ENCODE measurements around the gene HSD11B2. TPM values are rescaled to one million over a fixed set of nuclear protein-coding genes. Genes with fewer than 3 reads are reported as not detected.

Gene HSD11B2
- total RNA-seq, 1 experiment from 2014 or later = 9.7 TPM

- Histone ChIP-seq H3K4me3 (replicated peaks in 1 of 2; ENCODE audit: low read depth in 1 of 2, low read length in 2 of 2) (no peak overlapping the region), H3K4me1 (ENCODE audit: control insufficient read depth in 1 of 2, insufficient read depth in 2 of 2, low read length in 2 of 2) (no peaks in the 10 kb centered on the region), H3K9me2 (ENCODE audit: insufficient read depth) (no peaks in the 10 kb centered on the region), H3K36me3 (ENCODE audit: control insufficient read depth in 1 of 2, insufficient read depth in 2 of 2, low read length in 2 of 2) (no peaks in the 10 kb centered on the region), H3K79me2 (ENCODE audit: insufficient read depth, low read length) (no peaks in the 10 kb centered on the region), H3K27me3 (ENCODE audit: insufficient read depth, low read length) (no peaks in the 10 kb centered on the region), H3K9me3 (ENCODE audit: control insufficient read depth in 1 of 2, insufficient read depth in 1 of 2, low read depth in 1 of 2, low read length in 2 of 2) (no peaks in the 10 kb centered on the region), H3K27ac (ENCODE audit: low read depth, low read length) (no peak overlapping the region), H4K20me1 (ENCODE audit: insufficient read depth) (no peaks in the 10 kb centered on the region), H2AFZ (ENCODE audit: low read depth, low read length, poor library complexity, severe bottlenecking) (no peak overlapping the region), H3K4me2 (ENCODE audit: low read length) (no peak overlapping the region), H3K9ac (ENCODE audit: low read length) (no peak overlapping the region)
- DNase-seq (ENCODE audit: low read depth, low spot score) = no peak
- ChIA-PET POLR2A (no interaction called here), CTCF (no interaction called here), RAD21 (ENCODE audit: low non-redundant PET in 1 of 2, low total read pairs in 2 of 2, uncharacterized antibody in 2 of 2, unreplicated experiment in 2 of 2) (no interaction called here)
- intact Hi-C loops (cut with micrococcal nuclease) = no loop called here
- ATAC-seq = no peak
- TF ChIP-seq ZBTB33 (IDR thresholded peaks at IDR 0.05; ENCODE audit: extremely low read depth, insufficient replicate concordance, low read length) (no peak), ATF3 (IDR thresholded peaks at IDR 0.05) (no peak), CBX3 (IDR thresholded peaks at IDR 0.05; ENCODE audit: low read depth) (no peak), TCF7L2 (IDR thresholded peaks at IDR 0.05; ENCODE audit: borderline replicate concordance, extremely low read depth, insufficient read depth, insufficient read length) (no peak), JUND (IDR thresholded peaks at IDR 0.05) (no peak), SP1 (IDR thresholded peaks at IDR 0.05; ENCODE audit: low read depth) (no peak)
- BruUV-seq (replicated peaks) = no TSS peak
Measured at GRCh38 chr16:67387479-67388079, 43.3 kb upstream of the HSD11B2 start.

- H3K9me2 ChIP-seq (ENCODE audit: insufficient read depth) = no peaks in the 10 kb centered on the region
- H3K4me1 ChIP-seq (ENCODE audit: control insufficient read depth in 1 of 2, insufficient read depth in 2 of 2, low read length in 2 of 2) = no peaks in the 10 kb centered on the region
- BruUV-seq (replicated peaks) = no TSS peak
- H3K36me3 ChIP-seq (ENCODE audit: control insufficient read depth in 1 of 2, insufficient read depth in 2 of 2, low read length in 2 of 2) = no peaks in the 10 kb centered on the region
- RAD21 ChIA-PET (ENCODE audit: low non-redundant PET in 1 of 2, low total read pairs in 2 of 2, uncharacterized antibody in 2 of 2, unreplicated experiment in 2 of 2) = no interaction called here
- POLR2A ChIA-PET = no interaction called here
- H3K9ac ChIP-seq (ENCODE audit: low read length) = no peak overlapping the region
- CTCF ChIA-PET = no interaction called here
- H3K79me2 ChIP-seq (ENCODE audit: insufficient read depth, low read length) = no peaks in the 10 kb centered on the region
- intact Hi-C loops (cut with micrococcal nuclease) = no loop called here
- DNase-seq (ENCODE audit: low read depth, low spot score) (no peak), ATAC-seq (no peak)
- H4K20me1 ChIP-seq (ENCODE audit: insufficient read depth) = no peaks in the 10 kb centered on the region
- H3K9me3 ChIP-seq (ENCODE audit: control insufficient read depth in 1 of 2, insufficient read depth in 1 of 2, low read depth in 1 of 2, low read length in 2 of 2) = no peaks in the 10 kb centered on the region
- no peak overlapping the region for H3K27ac ChIP-seq (ENCODE audit: low read depth, low read length)
- no peaks in the 10 kb centered on the region for H3K27me3 ChIP-seq (ENCODE audit: insufficient read depth, low read length)
- no peak overlapping the region for H3K4me2 ChIP-seq (ENCODE audit: low read length)
- H2AFZ ChIP-seq (ENCODE audit: low read depth, low read length, poor library complexity, severe bottlenecking) = no peak overlapping the region
- H3K4me3 ChIP-seq (replicated peaks in 1 of 2; ENCODE audit: low read depth in 1 of 2, low read length in 2 of 2) = no peak overlapping the region
- TF ChIP-seq SIN3A (IDR thresholded peaks at IDR 0.05; ENCODE audit: low read depth) (no peak), SRF (IDR thresholded peaks at IDR 0.05; ENCODE audit: low read depth) (no peak), MAX (IDR thresholded peaks at IDR 0.05) (no peak), EGR1 (IDR thresholded peaks at IDR 0.05; ENCODE audit: low read depth) (no peak), YY1 (IDR thresholded peaks at IDR 0.05; ENCODE audit: extremely low read depth, insufficient replicate concordance, low read depth, low read length) (no peak), SP1 (IDR thresholded peaks at IDR 0.05; ENCODE audit: low read depth) (no peak), REST (IDR thresholded peaks at IDR 0.05; ENCODE audit: low read depth) (no peak)
Measured at GRCh38 chr16:67388191-67388590, 42.7 kb upstream of the HSD11B2 start.

Measured in HCT116 (cell line).